Astrocyte (in vitro differentiated cells and primary cell): Measurements from ENCODE around the gene ENHO.

Experiments used
- EZH2 ChIP-seq: IDR thresholded peaks from 2 replicates; pipeline ENCODE4 v1.6.1; 2012; ENCODE audit warnings: mild to moderate bottlenecking, low read length, inconsistent platforms; ENCODE audit not compliant: insufficient read depth
- TF ChIP-seq, protein P1 (sequence below): IDR thresholded peaks from 2 replicates; pipeline ENCODE4 v1.5.1; 2011; ENCODE audit warnings: low read depth, mild to moderate bottlenecking, inconsistent platforms, low read length, moderate library complexity; ENCODE audit not compliant: insufficient read depth

DNA sequence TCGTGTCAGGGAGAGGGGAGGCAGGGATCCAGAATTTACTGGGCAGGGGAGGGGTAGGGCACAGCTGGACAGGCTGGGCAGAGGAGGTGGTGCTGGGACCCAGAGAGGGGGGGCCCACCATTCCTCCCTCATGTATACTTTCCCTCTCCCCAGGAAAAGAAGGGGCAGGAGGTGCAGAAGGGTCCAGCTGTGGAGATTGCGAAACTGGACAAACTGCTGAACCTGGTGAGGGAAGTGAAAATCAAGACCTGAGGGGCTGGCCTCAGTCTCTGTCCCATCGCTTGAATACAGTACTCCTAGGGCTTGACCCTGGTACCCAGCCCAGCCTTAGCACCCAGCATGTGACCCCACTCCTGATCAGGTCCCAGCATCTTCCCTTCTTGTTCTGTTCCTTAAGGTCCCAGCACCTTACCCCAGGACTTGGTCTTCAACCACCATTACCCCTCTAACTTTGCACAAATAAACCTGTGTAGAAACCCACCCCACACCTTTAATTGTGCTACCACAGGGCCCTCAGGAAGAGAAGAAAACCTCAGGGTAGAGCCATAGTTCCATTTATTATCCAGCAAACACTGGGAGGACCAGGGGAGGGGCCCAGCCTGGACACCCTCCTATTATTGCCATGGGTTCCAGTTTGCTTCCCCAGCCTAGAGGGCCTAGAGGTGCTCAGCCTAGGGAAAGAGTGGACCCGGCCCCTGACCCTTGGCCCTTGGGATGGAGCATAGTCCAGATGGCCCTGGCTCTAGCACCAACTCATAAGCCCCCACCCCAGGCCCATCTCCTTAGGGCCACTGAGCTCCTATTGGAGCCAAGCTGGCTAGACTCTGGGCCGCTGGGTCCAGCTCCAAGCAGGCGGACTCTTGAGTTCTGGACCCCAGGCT, 2.0 kb downstream of the ENHO start:
- TF ChIP-seq, protein P1, sequence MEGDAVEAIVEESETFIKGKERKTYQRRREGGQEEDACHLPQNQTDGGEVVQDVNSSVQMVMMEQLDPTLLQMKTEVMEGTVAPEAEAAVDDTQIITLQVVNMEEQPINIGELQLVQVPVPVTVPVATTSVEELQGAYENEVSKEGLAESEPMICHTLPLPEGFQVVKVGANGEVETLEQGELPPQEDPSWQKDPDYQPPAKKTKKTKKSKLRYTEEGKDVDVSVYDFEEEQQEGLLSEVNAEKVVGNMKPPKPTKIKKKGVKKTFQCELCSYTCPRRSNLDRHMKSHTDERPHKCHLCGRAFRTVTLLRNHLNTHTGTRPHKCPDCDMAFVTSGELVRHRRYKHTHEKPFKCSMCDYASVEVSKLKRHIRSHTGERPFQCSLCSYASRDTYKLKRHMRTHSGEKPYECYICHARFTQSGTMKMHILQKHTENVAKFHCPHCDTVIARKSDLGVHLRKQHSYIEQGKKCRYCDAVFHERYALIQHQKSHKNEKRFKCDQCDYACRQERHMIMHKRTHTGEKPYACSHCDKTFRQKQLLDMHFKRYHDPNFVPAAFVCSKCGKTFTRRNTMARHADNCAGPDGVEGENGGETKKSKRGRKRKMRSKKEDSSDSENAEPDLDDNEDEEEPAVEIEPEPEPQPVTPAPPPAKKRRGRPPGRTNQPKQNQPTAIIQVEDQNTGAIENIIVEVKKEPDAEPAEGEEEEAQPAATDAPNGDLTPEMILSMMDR: no peak
- no peak for TF ChIP-seq EZH2
